ENCODE data around the gene OR1L6.

GRCh38 chr9:122777935-122778627 lies 36.0 kb downstream of the OR1L6 start:
- no peak for TF ChIP-seq RFX5 (IDR thresholded peaks at IDR 0.05; ENCODE audit: borderline replicate concordance, low read depth, low read length)
- TF ChIP-seq POLR2A (IDR thresholded peaks at IDR 0.05; ENCODE audit: control extremely low read depth in 1 of 2, low read depth in 2 of 2, low read length in 2 of 2) = no peak
- no peak for TF ChIP-seq CTCF (IDR thresholded peaks at IDR 0.05; ENCODE audit: control extremely low read depth in 1 of 3, insufficient read depth in 1 of 3, low read depth in 1 of 3, low read length in 3 of 3)
- TF ChIP-seq EP300 (IDR thresholded peaks at IDR 0.05; ENCODE audit: borderline replicate concordance in 1 of 2, low read depth in 2 of 2, low read length in 2 of 2) = no peak
- no peak for TF ChIP-seq SP2 (IDR thresholded peaks at IDR 0.05; ENCODE audit: low read length)
- TF ChIP-seq EZH2 (IDR thresholded peaks at IDR 0.05; ENCODE audit: low read depth, low read length, severe bottlenecking) = no peak
- no peak for TF ChIP-seq TAF1 (IDR thresholded peaks at IDR 0.05; ENCODE audit: low read depth, low read length)
- TF ChIP-seq GABPA (IDR thresholded peaks at IDR 0.05; ENCODE audit: borderline replicate concordance, insufficient read depth, low read length) = no peak
- TF ChIP-seq PHF8 (conservative IDR thresholded peaks at IDR 0.05; ENCODE audit: low read depth, low read length) = no peak
- TF ChIP-seq SRF (IDR thresholded peaks at IDR 0.05; ENCODE audit: low read depth, low read length) = no peak
- no peak for TF ChIP-seq RAD21 (IDR thresholded peaks at IDR 0.05 in 1 of 2, conservative IDR thresholded peaks at IDR 0.05 in 1 of 2; ENCODE audit: low read depth in 2 of 2, low read length in 2 of 2)
- TF ChIP-seq MAX (IDR thresholded peaks at IDR 0.05) = no peak
- no peak for TF ChIP-seq ZNF274 (IDR thresholded peaks at IDR 0.05; ENCODE audit: borderline replicate concordance, extremely low read depth, low read length)
- TF ChIP-seq USF2 (IDR thresholded peaks at IDR 0.05; ENCODE audit: low read length) = no peak

Data from H1 (cell line).